ENCODE data around the gene WBP1L.

Gene WBP1L

DNA sequence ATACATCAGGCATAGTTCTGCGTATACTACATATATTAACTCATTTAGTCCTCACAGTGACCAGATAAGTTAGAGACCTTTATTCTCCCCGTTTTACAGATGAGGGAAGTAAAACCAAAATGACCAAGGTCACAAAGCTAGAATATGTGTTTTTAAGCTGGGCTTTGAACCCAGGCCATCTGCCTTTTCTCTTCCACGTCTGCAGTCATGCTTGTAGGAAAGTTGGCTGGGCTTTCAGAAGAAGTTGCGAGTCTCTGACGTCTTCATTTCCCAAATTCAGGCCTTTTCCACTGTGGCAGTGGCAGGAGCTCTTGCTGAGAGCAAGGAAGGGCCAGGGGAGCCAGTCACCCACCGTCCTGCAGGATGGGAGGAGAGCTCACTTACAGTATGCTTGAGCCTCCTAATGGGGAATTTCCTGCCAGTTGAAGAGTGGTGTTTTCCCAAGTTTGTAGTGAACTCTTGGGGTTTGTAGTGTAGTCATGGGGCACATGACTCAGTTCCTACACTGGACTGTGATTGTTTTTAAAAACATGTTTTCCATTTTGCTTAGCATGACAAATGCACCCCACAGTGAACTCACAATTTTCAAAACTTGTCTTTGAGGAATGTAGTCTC, 59.3 kb downstream of the WBP1L start:
- no peaks in the 10 kb centered on the region for H3K9me3 ChIP-seq (ENCODE audit: insufficient read depth, low read depth, low read length)
- peak overlapping the region; percentile 51 for H3K18ac ChIP-seq (ENCODE audit: low read length)
- peak overlapping the region; percentile 84 for H3K27ac ChIP-seq (ENCODE audit: low read depth, low read length)
- peak overlapping the region; percentile 52 for H4K8ac ChIP-seq (ENCODE audit: low read depth, low read length)
- DNase-seq: peak; percentile 42 to 62
- peak overlapping the region; percentile 26 for H3K4ac ChIP-seq (ENCODE audit: low read depth, low read length)
- H3K23ac ChIP-seq (ENCODE audit: low read length): no peak overlapping the region
- H2AK5ac ChIP-seq (ENCODE audit: low read length): peak overlapping the region; percentile 59
- H3K79me2 ChIP-seq (ENCODE audit: control insufficient read depth, insufficient read depth, low read length, poor library complexity): peaks cover 4% of the 10 kb centered on the region
- peaks cover 26% of the 10 kb centered on the region for H3K79me1 ChIP-seq (ENCODE audit: low read length)
- no peaks in the 10 kb centered on the region for H3K27me3 ChIP-seq (ENCODE audit: insufficient read depth, low read length)
- no peak overlapping the region for H3K4me3 ChIP-seq (ENCODE audit: low read depth, low read length)
- H3K14ac ChIP-seq (ENCODE audit: low read length): peak overlapping the region; percentile 48
- H4K91ac ChIP-seq (ENCODE audit: low read depth, low read length): peak overlapping the region; percentile 88
- peak overlapping the region; percentile 35 for H2BK5ac ChIP-seq (ENCODE audit: low read depth, low read length, poor library complexity)
- H3K36me3 ChIP-seq (ENCODE audit: control insufficient read depth in 1 of 2, insufficient read depth in 2 of 2, low read length in 2 of 2): peaks cover 21% of the 10 kb centered on the region in 2 experiments
- no CpG with 5 or more reads among the region's 6 CpGs for WGBS (ENCODE audit: extremely low coverage, insufficient coverage, insufficient read length)
- no peak overlapping the region for H2AFZ ChIP-seq (ENCODE audit: insufficient read depth, low read length, poor library complexity)
- peak overlapping the region; percentile 17 for H3K4me2 ChIP-seq (ENCODE audit: low read length)
- H2BK120ac ChIP-seq (ENCODE audit: insufficient read depth, low read length, poor library complexity): peak overlapping the region; percentile 65
- peaks cover 34 to 44% of the 10 kb centered on the region in 2 experiments for H3K4me1 ChIP-seq (ENCODE audit: control insufficient read depth in 1 of 2, insufficient read depth in 2 of 2, low read length in 2 of 2)
- H2BK12ac ChIP-seq (ENCODE audit: low read length): peak overlapping the region; percentile 50
- no peak overlapping the region for H3K9ac ChIP-seq (ENCODE audit: low read length)
- H4K12ac ChIP-seq (ENCODE audit: low read depth, low read length): no peak overlapping the region

DNA sequence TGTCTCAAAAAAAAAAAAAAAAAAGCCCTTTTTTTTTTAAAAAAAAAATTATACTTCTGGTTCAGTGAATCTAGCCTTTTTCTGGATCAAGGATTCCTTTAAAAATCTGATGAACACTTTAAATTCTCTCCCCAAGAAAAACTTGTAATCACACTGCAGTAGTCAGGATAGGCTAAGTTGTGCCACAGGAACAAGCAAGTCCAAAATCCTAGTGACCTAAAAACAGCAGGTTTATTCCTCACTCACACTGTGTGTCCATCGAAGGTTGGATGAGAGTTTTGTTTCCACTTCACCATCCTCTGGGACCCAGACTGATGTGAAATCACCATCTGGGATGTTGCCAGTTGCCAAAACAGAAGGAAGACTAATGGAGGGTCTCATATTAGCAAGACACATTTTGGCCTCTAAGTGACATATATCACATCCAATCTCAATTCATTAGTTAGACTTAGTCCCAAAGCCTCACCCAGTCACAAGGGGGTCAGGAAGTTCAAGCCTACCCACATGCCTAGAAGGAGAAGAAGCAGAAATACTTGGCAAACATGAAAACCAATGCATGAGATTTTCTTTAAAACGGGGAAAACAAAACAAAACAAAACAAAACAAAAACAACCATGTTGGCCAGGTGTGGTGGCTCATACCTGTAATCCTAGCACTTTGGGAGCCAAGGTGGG, 60.8 kb downstream of the WBP1L start:
- Histone ChIP-seq H3K9ac (ENCODE audit: low read length) (no peak overlapping the region), H3K36me3 (ENCODE audit: control insufficient read depth in 1 of 2, insufficient read depth in 2 of 2, low read length in 2 of 2) (peaks cover 9 to 11% of the 10 kb centered on the region in 2 experiments), H3K79me1 (ENCODE audit: low read length) (peaks cover 26% of the 10 kb centered on the region), H3K4ac (ENCODE audit: low read depth, low read length) (no peak overlapping the region), H4K12ac (ENCODE audit: low read depth, low read length) (no peak overlapping the region), H3K14ac (ENCODE audit: low read length) (no peak overlapping the region), H3K79me2 (ENCODE audit: control insufficient read depth, insufficient read depth, low read length, poor library complexity) (peaks cover 6% of the 10 kb centered on the region), H2AFZ (ENCODE audit: insufficient read depth, low read length, poor library complexity) (no peak overlapping the region), H3K18ac (ENCODE audit: low read length) (no peak overlapping the region), H3K4me2 (ENCODE audit: low read length) (no peak overlapping the region), H4K8ac (ENCODE audit: low read depth, low read length) (no peak overlapping the region), H2AK5ac (ENCODE audit: low read length) (no peak overlapping the region), H2BK120ac (ENCODE audit: insufficient read depth, low read length, poor library complexity) (no peak overlapping the region), H3K27ac (ENCODE audit: low read depth, low read length) (no peak overlapping the region), H3K4me3 (ENCODE audit: low read depth, low read length) (no peak overlapping the region), H4K91ac (ENCODE audit: low read depth, low read length) (no peak overlapping the region), H2BK12ac (ENCODE audit: low read length) (no peak overlapping the region), H3K27me3 (ENCODE audit: insufficient read depth, low read length) (no peaks in the 10 kb centered on the region), H3K4me1 (ENCODE audit: control insufficient read depth in 1 of 2, insufficient read depth in 2 of 2, low read length in 2 of 2) (peaks cover 30 to 42% of the 10 kb centered on the region in 2 experiments), H2BK5ac (ENCODE audit: low read depth, low read length, poor library complexity) (no peak overlapping the region), H3K9me3 (ENCODE audit: insufficient read depth, low read depth, low read length) (no peaks in the 10 kb centered on the region), H3K23ac (ENCODE audit: low read length) (no peak overlapping the region)
- DNase-seq: peak in 1 of 2 donors; percentile 46
- WGBS (ENCODE audit: extremely low coverage, insufficient coverage, insufficient read length): no CpG with 5 or more reads among the region's 2 CpGs

GRCh38 chr10:102808380-102808779, 64.6 kb downstream of the WBP1L start:
- Histone ChIP-seq H3K27ac (ENCODE audit: low read depth, low read length) (no peak overlapping the region), H4K12ac (ENCODE audit: low read depth, low read length) (no peak overlapping the region), H2BK120ac (ENCODE audit: insufficient read depth, low read length, poor library complexity) (no peak overlapping the region), H3K23ac (ENCODE audit: low read length) (no peak overlapping the region), H3K4ac (ENCODE audit: low read depth, low read length) (no peak overlapping the region), H3K4me1 (ENCODE audit: control insufficient read depth in 1 of 2, insufficient read depth in 2 of 2, low read length in 2 of 2) (peaks cover 7 to 12% of the 10 kb centered on the region in 2 experiments), H3K27me3 (ENCODE audit: insufficient read depth, low read length) (no peaks in the 10 kb centered on the region), H4K8ac (ENCODE audit: low read depth, low read length) (peak overlapping the region; percentile 70), H3K4me2 (ENCODE audit: low read length) (no peak overlapping the region), H3K79me2 (ENCODE audit: control insufficient read depth, insufficient read depth, low read length, poor library complexity) (peaks cover 2% of the 10 kb centered on the region), H2BK5ac (ENCODE audit: low read depth, low read length, poor library complexity) (no peak overlapping the region), H2AK5ac (ENCODE audit: low read length) (no peak overlapping the region), H2BK12ac (ENCODE audit: low read length) (no peak overlapping the region), H4K91ac (ENCODE audit: low read depth, low read length) (no peak overlapping the region), H2AFZ (ENCODE audit: insufficient read depth, low read length, poor library complexity) (no peak overlapping the region), H3K9me3 (ENCODE audit: insufficient read depth, low read depth, low read length) (no peaks in the 10 kb centered on the region), H3K9ac (ENCODE audit: low read length) (no peak overlapping the region), H3K79me1 (ENCODE audit: low read length) (peaks cover 4% of the 10 kb centered on the region), H3K36me3 (ENCODE audit: control insufficient read depth in 1 of 2, insufficient read depth in 2 of 2, low read length in 2 of 2) (peaks cover 31 to 36% of the 10 kb centered on the region in 2 experiments), H3K14ac (ENCODE audit: low read length) (peak overlapping the region; percentile 53), H3K18ac (ENCODE audit: low read length) (peak overlapping the region; percentile 82), H3K4me3 (ENCODE audit: low read depth, low read length) (no peak overlapping the region)
- DNase-seq: no peak
- WGBS (ENCODE audit: extremely low coverage, insufficient coverage, insufficient read length): no CpG with 5 or more reads among the region's 4 CpGs

DNA sequence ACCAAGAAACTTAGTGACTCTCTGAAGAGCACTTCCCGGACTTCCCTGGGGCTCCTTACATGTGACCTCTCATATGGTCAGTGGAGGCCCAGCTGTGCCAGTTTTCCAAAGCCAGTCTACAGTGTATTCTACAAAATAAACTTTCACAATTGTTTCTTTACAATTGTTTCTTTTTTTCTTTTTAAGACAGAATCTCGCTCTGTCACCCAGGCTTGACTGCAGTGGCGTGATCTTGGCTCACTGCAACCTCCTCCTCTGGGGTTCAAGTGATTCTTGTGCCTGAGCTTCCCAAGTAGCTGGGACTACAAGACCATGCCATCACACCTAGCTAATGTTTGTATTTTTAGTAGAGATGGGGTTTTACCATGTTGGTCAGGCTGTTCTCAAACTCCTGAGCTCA, 67.6 kb downstream of the WBP1L start:
- Histone ChIP-seq H3K23ac (ENCODE audit: low read length) (no peak overlapping the region), H4K12ac (ENCODE audit: low read depth, low read length) (no peak overlapping the region), H3K27me3 (ENCODE audit: insufficient read depth, low read length) (no peaks in the 10 kb centered on the region), H3K79me2 (ENCODE audit: control insufficient read depth, insufficient read depth, low read length, poor library complexity) (peaks cover 2% of the 10 kb centered on the region), H3K9ac (ENCODE audit: low read length) (no peak overlapping the region), H4K91ac (ENCODE audit: low read depth, low read length) (no peak overlapping the region), H3K4ac (ENCODE audit: low read depth, low read length) (no peak overlapping the region), H3K14ac (ENCODE audit: low read length) (no peak overlapping the region), H4K8ac (ENCODE audit: low read depth, low read length) (no peak overlapping the region), H2AFZ (ENCODE audit: insufficient read depth, low read length, poor library complexity) (no peak overlapping the region), H2BK120ac (ENCODE audit: insufficient read depth, low read length, poor library complexity) (no peak overlapping the region), H3K36me3 (ENCODE audit: control insufficient read depth in 1 of 2, insufficient read depth in 2 of 2, low read length in 2 of 2) (peaks cover 44 to 53% of the 10 kb centered on the region in 2 experiments), H3K79me1 (ENCODE audit: low read length) (peaks cover 9% of the 10 kb centered on the region), H3K4me3 (ENCODE audit: low read depth, low read length) (no peak overlapping the region), H3K27ac (ENCODE audit: low read depth, low read length) (no peak overlapping the region), H3K4me1 (ENCODE audit: control insufficient read depth in 1 of 2, insufficient read depth in 2 of 2, low read length in 2 of 2) (peaks cover 23 to 29% of the 10 kb centered on the region in 2 experiments), H2BK5ac (ENCODE audit: low read depth, low read length, poor library complexity) (no peak overlapping the region), H3K4me2 (ENCODE audit: low read length) (no peak overlapping the region), H2BK12ac (ENCODE audit: low read length) (no peak overlapping the region), H3K18ac (ENCODE audit: low read length) (no peak overlapping the region), H2AK5ac (ENCODE audit: low read length) (no peak overlapping the region), H3K9me3 (ENCODE audit: insufficient read depth, low read depth, low read length) (no peaks in the 10 kb centered on the region)
- DNase-seq: no peak
- no CpG with 5 or more reads among the region's 3 CpGs for WGBS (ENCODE audit: extremely low coverage, insufficient coverage, insufficient read length)
